Neutrophil (primary cell): Measurements from ENCODE around the gene UTP25.

Source experiments
- H3K27ac ChIP-seq: fragments of 200-600 bp; sonication (generic); 2 replicates; pipeline ENCODE4 v1.5.1; 2016; ENCODE audit warnings: mild to moderate bottlenecking, moderate library complexity
- H3K27me3 ChIP-seq: fragments of 200-600 bp; sonication (generic); 2 replicates; pipeline ENCODE4 v1.6.0; 2016; ENCODE audit warnings: mild to moderate bottlenecking
- H3K36me3 ChIP-seq: fragments of 200-600 bp; sonication (generic); 2 replicates; pipeline ENCODE4 v1.5.1; 2017
- H3K4me1 ChIP-seq, 2 experiments: fragments of 200-600 bp in 1 of 2; sonication (generic) in 1 of 2; 1 replicate in 1 of 2; 2 replicates in 1 of 2; pipeline versions ENCODE4 v1.5.1 to v1.6.1; 2013 to 2016; ENCODE audit warnings: low read depth in 1 of 2, low read length in 1 of 2, mild to moderate bottlenecking in 1 of 2, moderate library complexity in 1 of 2; ENCODE audit not compliant: control insufficient read depth in 1 of 2, insufficient read depth in 1 of 2
- H3K4me3 ChIP-seq, 2 experiments: fragments of 200-600 bp in 1 of 2; sonication (generic) in 1 of 2; 1 replicate in 1 of 2; 2 replicates in 1 of 2; pipeline ENCODE4 v1.5.1; 2013 to 2016; ENCODE audit warnings: low read depth in 1 of 2, low read length in 1 of 2, mild to moderate bottlenecking in 1 of 2, moderate library complexity in 1 of 2
- H3K9me3 ChIP-seq: fragments of 200-600 bp; sonication (generic); 2 replicates; pipeline ENCODE4 v1.5.1; 2016
- TF ChIP-seq, protein P1 (sequence below): fragments of 200-600 bp; sonication (generic); IDR thresholded peaks from 2 replicates; pipeline ENCODE4 v1.5.1; 2016; ENCODE audit warnings: antibody characterized with exemption

Gene UTP25

DNA sequence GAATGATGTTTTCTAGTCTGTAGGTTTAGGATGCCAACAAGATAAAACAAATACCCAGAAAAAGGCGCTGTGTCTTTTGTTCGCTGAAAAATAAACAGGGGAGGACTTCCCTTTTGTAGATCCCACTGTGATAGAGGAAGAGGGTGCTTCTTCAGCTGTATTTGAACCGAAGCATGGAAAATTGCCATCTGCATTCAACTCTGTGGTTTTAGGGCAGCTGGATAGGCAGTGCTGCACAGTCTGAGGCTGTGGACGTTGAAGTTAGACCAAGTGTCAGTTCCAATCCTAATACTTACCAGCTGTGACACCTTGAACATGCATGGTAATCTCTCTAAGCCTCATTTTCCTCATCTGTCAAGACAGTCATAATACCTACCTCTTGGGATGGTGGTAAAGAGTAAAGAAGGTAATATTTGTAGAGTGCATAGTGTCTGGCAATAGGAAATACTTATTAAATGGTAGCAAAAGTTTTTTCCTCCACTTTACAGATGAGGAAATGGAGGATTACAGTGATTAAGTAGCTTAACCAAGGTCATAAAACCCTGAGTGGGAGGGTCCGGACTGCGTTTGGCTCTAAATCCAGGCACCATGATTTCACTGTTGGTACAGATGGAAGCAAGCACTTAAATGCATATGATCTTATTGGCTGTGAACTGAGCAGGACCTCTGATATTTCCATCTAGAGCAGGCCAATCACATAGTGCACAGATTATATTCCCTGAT lies 48.5 kb downstream of the UTP25 start:
- Histone ChIP-seq H3K36me3 (no peaks in the 10 kb centered on the region), H3K27ac (no peak overlapping the region), H3K4me1 (no peaks in the 10 kb centered on the region), H3K4me3 (no peak overlapping the region), H3K9me3 (no peaks in the 10 kb centered on the region), H3K27me3 (peaks cover 43% of the 10 kb centered on the region)
- TF ChIP-seq, protein P1, sequence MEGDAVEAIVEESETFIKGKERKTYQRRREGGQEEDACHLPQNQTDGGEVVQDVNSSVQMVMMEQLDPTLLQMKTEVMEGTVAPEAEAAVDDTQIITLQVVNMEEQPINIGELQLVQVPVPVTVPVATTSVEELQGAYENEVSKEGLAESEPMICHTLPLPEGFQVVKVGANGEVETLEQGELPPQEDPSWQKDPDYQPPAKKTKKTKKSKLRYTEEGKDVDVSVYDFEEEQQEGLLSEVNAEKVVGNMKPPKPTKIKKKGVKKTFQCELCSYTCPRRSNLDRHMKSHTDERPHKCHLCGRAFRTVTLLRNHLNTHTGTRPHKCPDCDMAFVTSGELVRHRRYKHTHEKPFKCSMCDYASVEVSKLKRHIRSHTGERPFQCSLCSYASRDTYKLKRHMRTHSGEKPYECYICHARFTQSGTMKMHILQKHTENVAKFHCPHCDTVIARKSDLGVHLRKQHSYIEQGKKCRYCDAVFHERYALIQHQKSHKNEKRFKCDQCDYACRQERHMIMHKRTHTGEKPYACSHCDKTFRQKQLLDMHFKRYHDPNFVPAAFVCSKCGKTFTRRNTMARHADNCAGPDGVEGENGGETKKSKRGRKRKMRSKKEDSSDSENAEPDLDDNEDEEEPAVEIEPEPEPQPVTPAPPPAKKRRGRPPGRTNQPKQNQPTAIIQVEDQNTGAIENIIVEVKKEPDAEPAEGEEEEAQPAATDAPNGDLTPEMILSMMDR: no peak

DNA sequence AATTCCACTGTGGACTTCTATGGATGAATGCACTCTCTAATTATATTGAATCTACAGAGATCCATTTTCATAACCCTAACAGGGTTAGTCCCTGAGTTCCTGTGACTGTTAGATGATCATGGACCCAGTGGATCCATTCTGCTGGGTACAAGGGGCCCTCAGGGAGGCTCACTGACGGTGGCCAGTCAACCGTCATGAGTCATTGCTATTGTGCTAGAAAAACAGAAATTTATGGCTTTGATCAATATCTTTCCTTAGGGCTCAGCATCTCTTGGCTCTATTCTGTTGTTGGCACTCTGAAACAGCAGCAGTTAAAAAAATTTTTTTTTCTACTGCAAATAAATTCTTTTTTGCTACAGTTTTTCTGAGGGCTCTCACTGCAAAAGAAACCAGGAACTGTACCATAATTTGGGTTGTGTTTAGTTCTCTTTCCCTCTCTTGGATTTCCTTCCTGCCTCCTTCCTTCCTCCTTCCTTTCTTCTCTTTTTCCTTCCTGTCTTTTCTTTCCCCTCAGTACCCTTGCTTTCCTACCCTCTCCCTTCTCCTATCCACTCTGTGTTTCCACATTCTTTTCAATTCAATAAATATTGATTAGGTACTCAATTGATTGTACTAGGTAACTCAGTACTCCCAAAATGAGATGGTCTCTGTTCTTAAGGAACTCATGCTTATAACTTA lies 49.5 kb downstream of the UTP25 start:
- Histone ChIP-seq H3K4me1 (no peaks in the 10 kb centered on the region), H3K27ac (no peak overlapping the region)
- TF ChIP-seq, protein P1: no peak

DNA sequence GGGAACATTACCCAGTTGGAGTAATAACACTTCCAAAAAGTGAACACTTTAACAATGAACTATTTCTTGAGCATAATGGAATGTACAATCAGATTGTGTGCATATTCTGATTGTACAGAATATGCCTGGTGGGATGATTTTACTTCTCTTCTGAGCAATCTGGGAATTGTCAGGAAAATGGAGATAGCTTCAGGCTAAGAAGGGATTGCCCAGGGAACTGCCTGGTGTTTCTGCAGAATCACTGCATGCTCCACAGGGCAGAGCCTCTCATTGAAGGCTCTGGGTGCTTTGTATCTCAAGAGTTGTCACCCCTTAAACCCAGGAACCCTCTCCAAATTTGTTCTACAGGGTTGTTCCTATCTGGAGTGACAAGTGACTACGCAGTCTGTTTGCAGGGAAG lies 51.2 kb downstream of the UTP25 start:
- no peaks in the 10 kb centered on the region for H3K4me1 ChIP-seq
- TF ChIP-seq, protein P1: no peak
- no peaks in the 10 kb centered on the region for H3K36me3 ChIP-seq
- H3K4me3 ChIP-seq: no peak overlapping the region
- H3K27me3 ChIP-seq: peaks cover 35% of the 10 kb centered on the region
- no peaks in the 10 kb centered on the region for H3K9me3 ChIP-seq
- no peak overlapping the region for H3K27ac ChIP-seq

More for the DNA sequence above, 49.5 kb downstream of the UTP25 start:
- Histone ChIP-seq H3K4me3 (no peak overlapping the region), H3K9me3 (no peaks in the 10 kb centered on the region), H3K36me3 (no peaks in the 10 kb centered on the region), H3K27me3 (peaks cover 35% of the 10 kb centered on the region)

DNA sequence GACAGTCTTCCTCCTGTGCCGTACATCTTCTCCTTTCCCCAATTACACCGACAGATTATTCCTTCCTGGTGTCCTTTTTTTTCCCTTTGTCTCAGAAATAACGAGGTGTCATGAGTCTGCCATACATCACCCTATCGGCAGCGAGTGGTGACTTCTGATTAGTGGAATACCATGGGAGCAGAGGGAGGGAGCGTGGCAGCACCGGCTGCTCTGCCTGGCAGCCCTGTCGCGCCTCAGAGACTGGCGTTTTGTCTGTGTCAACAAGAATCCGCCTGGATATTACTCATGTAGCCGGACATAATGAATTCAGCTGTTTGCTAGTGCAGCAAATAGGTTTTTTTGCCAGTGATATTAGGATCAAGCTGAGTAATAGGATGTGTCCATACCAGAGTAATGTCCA lies 51.8 kb downstream of the UTP25 start:
- H3K27me3 ChIP-seq: peaks cover 41% of the 10 kb centered on the region
- no peaks in the 10 kb centered on the region for H3K36me3 ChIP-seq
- TF ChIP-seq, protein P1: no peak
- H3K4me1 ChIP-seq: no peaks in the 10 kb centered on the region
- H3K9me3 ChIP-seq: no peaks in the 10 kb centered on the region
- H3K27ac ChIP-seq: no peak overlapping the region
- H3K4me3 ChIP-seq: no peak overlapping the region

DNA sequence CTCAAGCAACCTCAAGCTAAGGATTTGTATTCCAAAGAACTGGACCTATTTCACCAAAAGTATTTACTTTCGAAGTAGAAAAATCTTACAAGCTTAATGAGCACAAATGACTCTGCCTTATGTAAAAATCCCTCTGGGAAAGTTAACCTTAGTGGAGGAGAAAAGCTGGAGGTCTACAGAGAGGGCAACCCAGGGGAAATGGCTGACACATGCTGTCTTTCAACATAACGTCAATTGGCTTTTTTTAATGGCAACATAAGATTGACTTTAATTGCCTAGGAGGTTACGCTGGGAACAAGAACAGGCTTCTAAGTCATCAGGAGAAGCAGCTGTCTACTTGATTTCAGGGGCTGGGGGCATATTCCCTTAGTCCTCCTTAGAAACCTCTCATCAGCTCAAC lies 52.3 kb downstream of the UTP25 start:
- TF ChIP-seq, protein P1: no peak
- Histone ChIP-seq H3K36me3 (no peaks in the 10 kb centered on the region), H3K27me3 (peaks cover 45% of the 10 kb centered on the region), H3K4me3 (no peak overlapping the region), H3K4me1 (no peaks in the 10 kb centered on the region), H3K9me3 (no peaks in the 10 kb centered on the region), H3K27ac (no peak overlapping the region)
